Activated CD4-positive, alpha-beta T cell treated with anti-CD3 and anti-CD28 coated beads for 36 hours (primary cell): ENCODE measurements around the gene RPL38. TPM values are rescaled to one million over a fixed set of nuclear protein-coding genes. Genes with fewer than 3 reads are reported as not detected.
A peak's percentile ranks its signal among the peaks of the same experiment; 100 is the strongest.

Experiments
- ATAC-seq: fragments of 200-7000 bp; cut with Tn5 transposase; one replicate; pipeline ENCODE4 v1.10.0; 2021; ENCODE audit warnings: mild to moderate bottlenecking, moderate library complexity
- CTCF ChIA-PET: fragments of 350-600 bp; sonication (Branson Sonifier 250); formaldehyde crosslinking; loops from one replicate; lab custom pipeline; 2021; ENCODE audit warnings: antibody characterized with exemption; lab: Charles Lee
- POLR2A ChIA-PET: fragments of 350-600 bp; sonication (Branson Sonifier 250); formaldehyde crosslinking; loops from one replicate; lab custom pipeline; 2021; ENCODE audit warnings: antibody characterized with exemption, inconsistent platforms; lab: Charles Lee
- DNase-seq: peaks from one replicate; pipeline ENCODE4 v3.0.0-alpha.2; 2020
- H3K27ac Mint-ChIP-seq: one replicate; pipeline ENCODE4 v1.8.0; 2021; ENCODE audit warnings: mixed read lengths
- H3K27me3 Mint-ChIP-seq: one replicate; pipeline ENCODE4 v1.8.0; 2021; ENCODE audit warnings: mixed read lengths
- H3K36me3 Mint-ChIP-seq: one replicate; pipeline ENCODE4 v1.8.0; 2021; ENCODE audit warnings: low read depth, mixed read lengths
- H3K4me1 Mint-ChIP-seq: one replicate; pipeline ENCODE4 v1.8.0; 2021; ENCODE audit warnings: mixed read lengths
- H3K4me3 Mint-ChIP-seq: one replicate; pipeline ENCODE4 v1.8.0; 2021; ENCODE audit warnings: mild to moderate bottlenecking, moderate library complexity, mixed read lengths
- H3K9me3 Mint-ChIP-seq: one replicate; pipeline ENCODE4 v1.8.0; 2021; ENCODE audit warnings: low read depth, mixed read lengths
- intact Hi-C, 2 experiments: fragments of 100-400 bp; cut with DNase I in 1 of 2; cut with micrococcal nuclease in 1 of 2; formaldehyde crosslinking; loops; one replicate each; pipeline versions ENCODE4 v1.14.2 to v1.15.1; 2022 to 2024; cut with DNase I, micrococcal nuclease
- total RNA-seq, 2 experiments: library from RNA; stranded (reverse); gene quantifications; one replicate each; pipeline ENCODE4 v1.2.3, GENCODE V29; 2021

Gene RPL38
- total RNA-seq, 2 experiments from 2014 or later, result 1,648 to 1,818 TPM

DNA sequence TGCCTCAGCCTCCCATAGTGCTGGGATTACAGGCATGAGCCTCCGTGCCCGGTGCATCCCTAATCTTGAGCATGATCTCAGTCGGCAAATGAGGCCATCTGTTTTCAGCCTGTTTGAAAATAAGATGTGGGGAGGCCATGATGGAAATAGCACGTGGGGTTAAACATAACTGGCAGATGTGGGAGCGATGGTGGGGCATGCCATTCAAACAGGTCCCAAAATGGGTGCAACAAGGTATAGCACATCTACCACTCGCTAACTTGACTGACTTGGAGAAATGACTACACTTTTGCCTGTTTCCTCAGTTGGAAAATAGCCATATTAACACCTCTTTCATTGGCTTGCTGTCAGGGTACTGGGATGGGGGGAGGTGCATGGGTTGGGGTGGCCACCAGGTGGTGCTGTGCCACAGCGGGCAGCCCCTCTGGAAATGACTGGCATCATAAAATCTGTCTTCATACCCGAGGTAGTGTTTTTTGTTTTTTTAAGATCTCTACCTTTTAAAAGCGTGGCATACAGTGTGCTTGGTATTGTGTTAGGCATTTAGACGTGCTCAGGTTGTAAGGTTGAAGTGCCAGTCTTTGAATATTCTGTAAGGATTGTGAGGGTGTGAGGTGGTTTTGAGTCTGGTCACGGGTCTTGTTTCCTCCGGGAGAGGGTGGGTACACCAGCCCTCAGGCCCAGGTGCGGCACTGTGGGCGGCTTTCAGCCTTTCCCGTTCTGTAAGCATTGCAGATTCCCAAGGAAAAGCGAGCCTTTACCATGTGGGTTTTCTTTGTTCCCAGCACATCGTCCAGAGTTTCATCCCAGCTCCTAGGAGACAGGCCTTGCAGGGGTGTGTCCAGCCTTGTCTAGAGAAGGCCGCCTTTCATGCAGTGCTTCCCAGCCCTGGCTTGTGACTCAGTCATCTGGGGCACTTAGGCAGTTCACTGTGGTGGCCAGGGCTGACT, 7.0 kb downstream of the RPL38 start:
- peaks cover 72% of the 10 kb centered on the region for H3K4me1 Mint-ChIP-seq
- peak; percentile 90 for DNase-seq

GRCh38 chr17:74211141-74211911, 7.8 kb downstream of the RPL38 start:
- intact Hi-C loops, result loop anchor here (5.0 kb wide), 7 partner anchors 71 to 999 kb away; partner anchors contain the start of gene NAT9 (in 1 of the 2)
- no peak for ATAC-seq
- POLR2A ChIA-PET, result interaction anchor here (0.7 kb wide), 1 partner anchor 529 kb away, joined by 3 read pairs; no protein-coding TSS in a partner anchor
- H3K4me1 Mint-ChIP-seq, result peaks cover 71% of the 10 kb centered on the region
- peaks cover 45% of the 10 kb centered on the region for H3K36me3 Mint-ChIP-seq
- peak overlapping the region; percentile 63 for H3K27ac Mint-ChIP-seq
- peak overlapping the region; percentile 74 for H3K4me3 Mint-ChIP-seq
- H3K9me3 Mint-ChIP-seq, result no peaks in the 10 kb centered on the region
- no peaks in the 10 kb centered on the region for H3K27me3 Mint-ChIP-seq
- CTCF ChIA-PET, result interaction anchor here (0.5 to 1.8 kb wide), 6 partner anchors 12 to 203 kb away, joined by 3 to 7 read pairs (median 3); no protein-coding TSS in a partner anchor
- no peak for DNase-seq

More for the DNA sequence above, 7.0 kb downstream of the RPL38 start:
- Mint-ChIP-seq H3K27me3 (no peaks in the 10 kb centered on the region), H3K27ac (peak overlapping the region; percentile 88), H3K4me3 (peak overlapping the region; percentile 39), H3K9me3 (no peaks in the 10 kb centered on the region), H3K36me3 (peaks cover 54% of the 10 kb centered on the region)
- ChIA-PET CTCF (interaction anchor here (0.7 to 1.8 kb wide), 4 partner anchors 11 to 438 kb away, joined by 3 to 7 read pairs (median 4); no protein-coding TSS in a partner anchor), POLR2A (interaction anchor here (0.7 kb wide), 1 partner anchor 528 kb away, joined by 3 read pairs; no protein-coding TSS in a partner anchor)
- intact Hi-C loops, result loop anchor here (1.0 to 5.0 kb wide), 9 partner anchors 72 to 998 kb away; partner anchors contain the start of gene NAT9 (in 1 of the 2)
- peak; percentile 57 for ATAC-seq

GRCh38 chr17:74211912-74212208, 8.4 kb downstream of the RPL38 start:
- peak overlapping the region; percentile 63 for H3K27ac Mint-ChIP-seq
- H3K36me3 Mint-ChIP-seq, result peaks cover 43% of the 10 kb centered on the region
- intact Hi-C loops, result loop anchor here (5.0 kb wide), 7 partner anchors 70 to 1000 kb away; partner anchors contain the start of gene NAT9 (in 1 of the 2)
- ATAC-seq (no peak), DNase-seq (no peak)
- ChIA-PET CTCF (interaction anchor here (0.5 to 1.8 kb wide), 4 partner anchors 12 to 204 kb away, joined by 3 to 7 read pairs (median 3); no protein-coding TSS in a partner anchor), POLR2A (no interaction called here)
- H3K9me3 Mint-ChIP-seq, result no peaks in the 10 kb centered on the region
- H3K4me1 Mint-ChIP-seq, result peaks cover 68% of the 10 kb centered on the region
- H3K4me3 Mint-ChIP-seq, result peak overlapping the region; percentile 74
- H3K27me3 Mint-ChIP-seq, result no peaks in the 10 kb centered on the region

- Mint-ChIP-seq H3K27me3 (no peaks in the 10 kb centered on the region), H3K4me1 (peaks cover 67% of the 10 kb centered on the region), H3K36me3 (peaks cover 39% of the 10 kb centered on the region), H3K9me3 (no peaks in the 10 kb centered on the region), H3K4me3 (peak overlapping the region; percentile 74), H3K27ac (peak overlapping the region; percentile 75)
- ChIA-PET CTCF (interaction anchor here (0.6 to 1.8 kb wide), 6 partner anchors 9 to 157 kb away, joined by 3 to 10 read pairs (median 6); partner anchors contain the start of gene RPL38), POLR2A (interaction anchor here (0.8 to 1.2 kb wide), 3 partner anchors 9 to 86 kb away, joined by 3 to 6 read pairs (median 3); partner anchors contain the start of gene RPL38)
- DNase-seq (peak; percentile 50), ATAC-seq (peak; percentile 2)
- intact Hi-C loops, result loop anchor here (5.0 kb wide), 7 partner anchors 70 to 1000 kb away; partner anchors contain the start of gene NAT9 (in 1 of the 2)
These were observed 8.9 kb downstream of the RPL38 start for GRCh38 chr17:74212209-74212912.

- H3K4me3 Mint-ChIP-seq, result peak within 1 kb of the TSS; percentile 74
- ChIA-PET CTCF (interaction anchor here (0.9 to 1.4 kb wide), 5 partner anchors 10 to 156 kb away, joined by 3 to 10 read pairs (median 6); partner anchors contain the start of gene RPL38), POLR2A (interaction anchor here (0.6 to 1.2 kb wide), 5 partner anchors 10 to 86 kb away, joined by 3 to 6 read pairs (median 3); partner anchors contain the start of gene RPL38)
These were observed 9.7 kb downstream of the RPL38 start, which contains the start of gene TTYH2 for GRCh38 chr17:74212913-74213791. Gene TTYH2, plus strand, starts transcription at chr17:74213571. Its CDS starts 17 bp downstream, at chr17:74213588.

GRCh38 chr17:74213861-74214391, 10.4 kb downstream of the RPL38 start:
- no peak for DNase-seq
- Mint-ChIP-seq H3K36me3 (peaks cover 26% of the 10 kb centered on the region), H3K9me3 (no peaks in the 10 kb centered on the region), H3K4me3 (peak overlapping the region; percentile 74), H3K27ac (no peak overlapping the region), H3K27me3 (no peaks in the 10 kb centered on the region), H3K4me1 (peaks cover 55% of the 10 kb centered on the region)
- no peak for ATAC-seq
- ChIA-PET POLR2A (interaction anchor here (0.6 to 1.2 kb wide), 2 partner anchors 20 to 73 kb away, joined by 3 read pairs; no protein-coding TSS in a partner anchor), CTCF (interaction anchor here (0.9 to 1.4 kb wide), 3 partner anchors 12 to 68 kb away, joined by 3 to 6 read pairs (median 5); no protein-coding TSS in a partner anchor)
- intact Hi-C loops, result loop anchor here (1.0 to 5.0 kb wide), 9 partner anchors 9 to 1002 kb away; partner anchors contain the start of genes NAT9 (in 1 of the 2) and RPL38 (in 1 of the 2)

More at GRCh38 chr17:74212913-74213791, 9.7 kb downstream of the RPL38 start, which contains the start of gene TTYH2:
- Mint-ChIP-seq H3K36me3 (peaks cover 32% of the 10 kb centered on the region), H3K9me3 (no peaks in the 10 kb centered on the region), H3K27ac (peak within 1 kb of the TSS; percentile 75), H3K4me1 (peaks cover 61% of the 10 kb centered on the region), H3K27me3 (no peaks in the 10 kb centered on the region)
- ATAC-seq, result peak; percentile 62
- peak; percentile 82 for DNase-seq
- intact Hi-C loops, result loop anchor here (1.0 to 5.0 kb wide), 9 partner anchors 8 to 1001 kb away; partner anchors contain the start of genes NAT9 (in 1 of the 2) and RPL38 (in 1 of the 2)

GRCh38 chr17:74214484-74215341, 11.2 kb downstream of the RPL38 start:
- POLR2A ChIA-PET, result no interaction called here
- Mint-ChIP-seq H3K27ac (no peak overlapping the region), H3K36me3 (peaks cover 22% of the 10 kb centered on the region), H3K27me3 (no peaks in the 10 kb centered on the region), H3K4me3 (peak overlapping the region; percentile 74), H3K9me3 (no peaks in the 10 kb centered on the region), H3K4me1 (peaks cover 48% of the 10 kb centered on the region)
- CTCF ChIA-PET, result interaction anchor here (1.2 kb wide), 1 partner anchor 15 kb away, joined by 5 read pairs; no protein-coding TSS in a partner anchor
- intact Hi-C loops, result loop anchor here (5.0 kb wide), 7 partner anchors 68 to 1002 kb away; partner anchors contain the start of gene NAT9 (in 1 of the 2)
- DNase-seq, result no peak
- no peak for ATAC-seq

GRCh38 chr17:74215342-74215727, 11.9 kb downstream of the RPL38 start:
- Mint-ChIP-seq H3K9me3 (no peaks in the 10 kb centered on the region), H3K36me3 (peaks cover 16% of the 10 kb centered on the region), H3K27ac (no peak overlapping the region), H3K4me3 (no peak overlapping the region), H3K4me1 (peaks cover 43% of the 10 kb centered on the region), H3K27me3 (no peaks in the 10 kb centered on the region)
- CTCF ChIA-PET, result no interaction called here
- ATAC-seq, result no peak
- DNase-seq, result no peak
- intact Hi-C loops, result no loop called here
- POLR2A ChIA-PET, result no interaction called here
